Mononuclear cell (primary cell): ENCODE measurements around the gene PAK6. TPM values are rescaled to one million over a fixed set of nuclear protein-coding genes. Genes with fewer than 3 reads are reported as not detected.

Source experiments
- H3K27me3 ChIP-seq: 2 replicates; pipeline ENCODE4 v1.6.0; 2011; ENCODE audit warnings: low read length, control low read depth; ENCODE audit not compliant: insufficient read depth
- H3K4me1 ChIP-seq: 2 replicates; pipeline ENCODE4 v1.5.1; 2011; ENCODE audit warnings: mild to moderate bottlenecking, low read length, control low read depth; ENCODE audit not compliant: insufficient read depth
- H3K4me3 ChIP-seq: 2 replicates; pipeline ENCODE4 v1.5.1; 2011; ENCODE audit warnings: mild to moderate bottlenecking, low read length, moderate library complexity
- H3K9me3 ChIP-seq: 2 replicates; pipeline ENCODE4 v1.5.1; 2011; ENCODE audit warnings: low read depth, mild to moderate bottlenecking, control low read depth, low read length
- total RNA-seq: library from RNA; depleted of rRNA; stranded (reverse); fragments of >200 nt; gene quantifications from one replicate; pipeline ENCODE4 v1.2.3, GENCODE V29; 2012

PAK6 gene
- total RNA-seq, 1 donor: 0.42 TPM

GRCh38 chr15:40310001-40310959, 71.4 kb downstream of the PAK6 start:
- Histone ChIP-seq H3K4me3 (no peak overlapping the region), H3K9me3 (no peaks in the 10 kb centered on the region), H3K27me3 (no peaks in the 10 kb centered on the region), H3K4me1 (peaks cover 50% of the 10 kb centered on the region)

- H3K4me3 ChIP-seq: no peak overlapping the region
- H3K9me3 ChIP-seq: no peaks in the 10 kb centered on the region
- H3K27me3 ChIP-seq: no peaks in the 10 kb centered on the region
- peaks cover 43% of the 10 kb centered on the region for H3K4me1 ChIP-seq
These were observed 72.1 kb downstream of the PAK6 start for GRCh38 chr15:40310993-40311392.

GRCh38 chr15:40312370-40313158, 73.7 kb downstream of the PAK6 start:
- H3K4me3 ChIP-seq: no peak overlapping the region
- no peaks in the 10 kb centered on the region for H3K27me3 ChIP-seq
- H3K4me1 ChIP-seq: peaks cover 37% of the 10 kb centered on the region
- H3K9me3 ChIP-seq: no peaks in the 10 kb centered on the region

GRCh38 chr15:40313531-40314398, 74.9 kb downstream of the PAK6 start:
- Histone ChIP-seq H3K27me3 (no peaks in the 10 kb centered on the region), H3K4me3 (no peak overlapping the region), H3K9me3 (no peaks in the 10 kb centered on the region), H3K4me1 (peaks cover 35% of the 10 kb centered on the region)

GRCh38 chr15:40314723-40315276, 75.9 kb downstream of the PAK6 start:
- no peak overlapping the region for H3K4me3 ChIP-seq
- H3K4me1 ChIP-seq: peaks cover 25% of the 10 kb centered on the region
- H3K9me3 ChIP-seq: no peaks in the 10 kb centered on the region
- no peaks in the 10 kb centered on the region for H3K27me3 ChIP-seq

GRCh38 chr15:40316931-40317330, 78.1 kb downstream of the PAK6 start:
- Histone ChIP-seq H3K9me3 (no peaks in the 10 kb centered on the region), H3K4me1 (peaks cover 18% of the 10 kb centered on the region), H3K4me3 (no peak overlapping the region), H3K27me3 (no peaks in the 10 kb centered on the region)

- peaks cover 18% of the 10 kb centered on the region for H3K4me1 ChIP-seq
- H3K27me3 ChIP-seq: no peaks in the 10 kb centered on the region
- no peaks in the 10 kb centered on the region for H3K9me3 ChIP-seq
- no peak overlapping the region for H3K4me3 ChIP-seq
These were observed 78.7 kb downstream of the PAK6 start for GRCh38 chr15:40317580-40317979.

- H3K9me3 ChIP-seq: no peaks in the 10 kb centered on the region
- no peaks in the 10 kb centered on the region for H3K27me3 ChIP-seq
- peaks cover 19% of the 10 kb centered on the region for H3K4me1 ChIP-seq
- no peak overlapping the region for H3K4me3 ChIP-seq
These were observed 81.5 kb downstream of the PAK6 start for GRCh38 chr15:40320409-40320808.

- Histone ChIP-seq H3K4me3 (no peak overlapping the region), H3K9me3 (no peaks in the 10 kb centered on the region), H3K4me1 (peaks cover 24% of the 10 kb centered on the region), H3K27me3 (no peaks in the 10 kb centered on the region)
These were observed 82.1 kb downstream of the PAK6 start for GRCh38 chr15:40320931-40321371.

- H3K4me1 ChIP-seq: peaks cover 36% of the 10 kb centered on the region
- H3K9me3 ChIP-seq: no peaks in the 10 kb centered on the region
- no peaks in the 10 kb centered on the region for H3K27me3 ChIP-seq
- peak overlapping the region; percentile 29 for H3K4me3 ChIP-seq
These were observed 83.8 kb downstream of the PAK6 start for GRCh38 chr15:40322531-40323238.

- Histone ChIP-seq H3K4me3 (peak within 1 kb of the TSS; percentile 52), H3K27me3 (no peaks in the 10 kb centered on the region), H3K4me1 (peaks cover 36% of the 10 kb centered on the region), H3K9me3 (no peaks in the 10 kb centered on the region)
These were observed 84.5 kb downstream of the PAK6 start, which contains the start of gene INAFM2 for GRCh38 chr15:40323239-40323952. Gene INAFM2, plus strand, starts transcription at chr15:40323692. Its CDS starts 364 bp downstream, at chr15:40324056.

- peak overlapping the region; percentile 52 for H3K4me3 ChIP-seq
- peaks cover 36% of the 10 kb centered on the region for H3K4me1 ChIP-seq
- no peaks in the 10 kb centered on the region for H3K27me3 ChIP-seq
- H3K9me3 ChIP-seq: no peaks in the 10 kb centered on the region
These were observed 85.4 kb downstream of the PAK6 start for GRCh38 chr15:40323953-40324937.
